GM12873 (cell line): ENCODE data around the gene EHBP1.

Experiments used
- TF ChIP-seq, protein P1 (sequence below): IDR thresholded peaks from 2 replicates; pipeline ENCODE4 v1.5.1; 2012; ENCODE audit warnings: low read depth, mild to moderate bottlenecking, moderate library complexity, low read length, control low read depth; ENCODE audit not compliant: insufficient read depth; ENCODE audit errors: missing control alignments

The EHBP1 gene

DNA sequence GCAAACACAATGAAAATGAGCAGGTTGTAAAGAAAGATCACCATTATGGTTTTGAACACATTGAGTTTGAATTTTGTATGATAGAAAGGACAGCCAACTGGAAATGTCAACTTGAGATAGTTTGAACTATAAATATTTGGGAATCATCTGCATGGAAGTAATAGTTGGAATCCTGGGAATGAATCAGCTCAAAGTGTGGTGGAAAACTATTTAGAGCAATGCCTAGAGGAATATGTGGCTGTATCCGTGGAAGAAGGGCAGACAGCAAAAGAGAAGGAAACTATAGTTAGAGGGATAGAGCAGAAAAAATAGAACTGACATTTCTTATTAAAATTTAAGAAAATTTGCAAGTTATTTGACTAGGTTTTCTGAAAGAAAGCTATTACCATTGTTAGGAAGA lies 232.6 kb downstream of the EHBP1 start:
- TF ChIP-seq, protein P1, sequence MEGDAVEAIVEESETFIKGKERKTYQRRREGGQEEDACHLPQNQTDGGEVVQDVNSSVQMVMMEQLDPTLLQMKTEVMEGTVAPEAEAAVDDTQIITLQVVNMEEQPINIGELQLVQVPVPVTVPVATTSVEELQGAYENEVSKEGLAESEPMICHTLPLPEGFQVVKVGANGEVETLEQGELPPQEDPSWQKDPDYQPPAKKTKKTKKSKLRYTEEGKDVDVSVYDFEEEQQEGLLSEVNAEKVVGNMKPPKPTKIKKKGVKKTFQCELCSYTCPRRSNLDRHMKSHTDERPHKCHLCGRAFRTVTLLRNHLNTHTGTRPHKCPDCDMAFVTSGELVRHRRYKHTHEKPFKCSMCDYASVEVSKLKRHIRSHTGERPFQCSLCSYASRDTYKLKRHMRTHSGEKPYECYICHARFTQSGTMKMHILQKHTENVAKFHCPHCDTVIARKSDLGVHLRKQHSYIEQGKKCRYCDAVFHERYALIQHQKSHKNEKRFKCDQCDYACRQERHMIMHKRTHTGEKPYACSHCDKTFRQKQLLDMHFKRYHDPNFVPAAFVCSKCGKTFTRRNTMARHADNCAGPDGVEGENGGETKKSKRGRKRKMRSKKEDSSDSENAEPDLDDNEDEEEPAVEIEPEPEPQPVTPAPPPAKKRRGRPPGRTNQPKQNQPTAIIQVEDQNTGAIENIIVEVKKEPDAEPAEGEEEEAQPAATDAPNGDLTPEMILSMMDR = no peak

DNA sequence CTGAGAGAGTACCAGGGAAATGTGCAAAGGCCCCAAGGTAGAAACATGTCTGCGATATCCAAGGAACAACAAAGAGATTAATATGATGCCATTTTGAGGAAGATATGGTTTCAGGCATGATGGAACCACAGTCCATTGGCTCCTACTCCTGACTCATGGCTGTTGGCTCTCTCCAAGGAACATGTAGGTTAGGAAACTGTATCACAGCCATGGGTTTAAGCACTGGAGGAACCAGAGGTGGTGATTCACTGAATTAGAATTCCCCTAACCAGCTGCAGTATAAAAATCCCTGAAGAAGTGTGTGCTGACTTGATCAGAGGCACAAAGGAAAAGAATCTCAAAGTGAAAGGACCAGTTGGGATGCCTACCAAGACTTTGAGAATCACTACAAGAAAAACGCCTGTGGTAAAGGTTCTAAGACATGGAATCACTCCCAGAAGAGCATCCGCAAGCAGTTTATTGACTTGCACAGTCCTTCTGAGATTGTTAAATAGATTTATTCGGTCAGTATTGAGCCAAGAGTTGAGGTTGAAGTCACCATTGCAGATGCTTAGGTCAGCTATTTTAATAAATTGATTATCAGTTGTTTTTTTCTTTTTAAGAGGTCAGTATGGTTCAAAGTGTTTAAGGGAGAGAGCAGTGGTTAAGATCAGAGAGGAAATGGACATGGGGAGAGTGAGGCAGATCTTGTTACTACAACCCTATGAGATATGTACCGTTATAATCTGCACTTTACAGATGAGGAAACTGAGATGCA lies 234.4 kb downstream of the EHBP1 start:
- TF ChIP-seq, protein P1 = no peak

DNA sequence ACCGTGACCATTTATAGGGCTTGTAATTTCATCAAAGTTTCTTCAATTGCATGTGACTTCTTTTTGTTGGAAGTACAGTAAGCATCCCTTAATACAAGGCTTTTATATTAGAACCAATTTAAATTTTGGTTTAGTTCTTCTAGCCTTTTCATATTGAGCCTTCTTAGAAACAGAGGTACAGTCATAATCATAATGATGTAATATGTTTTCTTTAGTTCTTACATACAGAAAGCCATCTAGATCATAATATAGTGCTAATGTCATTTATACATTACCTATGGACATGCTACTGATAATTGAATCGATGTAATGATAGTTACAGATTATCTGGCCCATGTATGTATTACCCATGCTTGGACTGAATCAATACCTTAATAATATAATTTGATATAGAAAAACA lies 235.2 kb downstream of the EHBP1 start:
- TF ChIP-seq, protein P1 = no peak

DNA sequence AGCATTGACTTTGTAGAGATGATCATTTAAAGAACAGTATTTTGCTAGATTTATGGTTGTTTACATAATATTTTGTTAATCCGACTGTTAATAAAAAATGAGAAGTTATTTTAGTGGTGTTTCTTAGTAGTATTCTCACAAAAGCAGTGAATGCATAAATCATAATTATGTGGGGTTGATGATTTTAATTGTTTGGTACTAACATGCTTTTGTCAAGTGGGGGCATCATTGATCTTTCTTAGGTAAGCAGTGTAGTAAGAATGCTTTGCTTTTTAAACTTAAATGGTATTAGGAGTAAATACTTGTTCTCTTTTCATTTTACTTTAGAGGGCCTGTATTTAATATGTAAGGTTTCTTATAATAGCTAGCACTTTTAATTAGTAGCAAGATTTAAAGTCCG lies 235.9 kb downstream of the EHBP1 start:
- TF ChIP-seq, protein P1 = no peak

DNA sequence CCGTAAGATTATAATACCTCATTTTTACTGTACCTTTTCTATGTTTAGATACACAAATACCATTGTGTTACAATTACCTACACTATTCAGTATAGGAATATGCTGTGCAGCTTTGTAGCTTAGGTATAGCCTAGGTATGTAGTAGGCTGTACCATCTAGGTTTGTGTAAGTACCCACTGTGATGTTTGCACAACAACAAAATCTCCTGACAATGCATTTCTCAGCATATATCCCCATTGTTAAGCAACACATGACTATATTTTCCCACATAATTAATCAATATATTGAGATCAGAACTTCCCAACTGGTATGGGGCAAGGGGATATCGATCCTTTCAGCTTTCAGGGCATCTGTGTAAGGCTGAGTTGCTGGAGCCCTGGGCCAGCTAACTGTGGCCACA lies 238.8 kb downstream of the EHBP1 start:
- TF ChIP-seq, protein P1 = no peak

DNA sequence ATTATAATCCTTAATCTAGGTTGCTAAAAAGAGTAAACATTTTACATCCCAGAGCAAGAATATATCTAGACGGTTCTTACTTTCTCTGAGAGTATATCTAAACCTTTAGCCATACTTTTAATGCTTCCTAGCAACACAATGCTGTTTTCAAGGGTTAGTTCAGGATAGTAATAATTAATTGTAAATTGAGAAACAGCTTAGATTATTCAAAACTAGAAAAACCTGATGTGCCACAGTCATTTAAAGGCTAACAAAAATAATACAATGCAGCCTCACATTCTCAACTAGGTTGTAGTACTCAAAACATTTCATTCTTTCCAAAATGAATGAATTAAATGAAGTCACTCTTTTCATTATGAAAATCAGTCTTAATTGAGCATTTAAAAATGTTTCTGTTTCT lies 241.9 kb downstream of the EHBP1 start:
- TF ChIP-seq, protein P1 = no peak

DNA sequence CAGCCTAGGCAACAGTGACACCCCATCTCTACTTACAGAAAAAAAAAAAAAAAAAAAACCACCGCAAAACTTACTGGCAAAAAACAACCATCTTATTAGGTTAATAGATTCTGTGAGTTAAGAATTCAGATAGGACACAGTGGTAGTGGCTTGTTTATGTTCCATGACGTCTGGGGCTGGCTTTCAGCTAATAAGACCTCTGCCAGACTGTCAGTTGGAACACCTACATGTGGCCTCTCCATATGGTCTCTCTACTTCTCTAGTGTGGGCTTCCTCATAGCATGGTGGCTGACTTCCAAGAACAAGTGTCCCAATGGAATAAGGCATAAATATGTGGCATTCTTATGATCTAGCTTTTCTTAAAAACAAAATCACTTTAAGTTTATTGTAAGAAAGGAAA lies 251.1 kb downstream of the EHBP1 start:
- TF ChIP-seq, protein P1 = no peak
